DMS79 treated with DMSO at 0.1 percent for 48 hours (cell line): Measurements from ENCODE around the gene WNT6.
"Not testable (repeated sequence)": the region's sequence is repeated elsewhere in the genome, so short reads cannot be mapped to it uniquely, and the experiment has no call there.

Experiments
- DNase-seq: peaks from one replicate; lab custom pipeline; 2025; lab: John Stamatoyannopoulos, UW

The WNT6 gene

DNA sequence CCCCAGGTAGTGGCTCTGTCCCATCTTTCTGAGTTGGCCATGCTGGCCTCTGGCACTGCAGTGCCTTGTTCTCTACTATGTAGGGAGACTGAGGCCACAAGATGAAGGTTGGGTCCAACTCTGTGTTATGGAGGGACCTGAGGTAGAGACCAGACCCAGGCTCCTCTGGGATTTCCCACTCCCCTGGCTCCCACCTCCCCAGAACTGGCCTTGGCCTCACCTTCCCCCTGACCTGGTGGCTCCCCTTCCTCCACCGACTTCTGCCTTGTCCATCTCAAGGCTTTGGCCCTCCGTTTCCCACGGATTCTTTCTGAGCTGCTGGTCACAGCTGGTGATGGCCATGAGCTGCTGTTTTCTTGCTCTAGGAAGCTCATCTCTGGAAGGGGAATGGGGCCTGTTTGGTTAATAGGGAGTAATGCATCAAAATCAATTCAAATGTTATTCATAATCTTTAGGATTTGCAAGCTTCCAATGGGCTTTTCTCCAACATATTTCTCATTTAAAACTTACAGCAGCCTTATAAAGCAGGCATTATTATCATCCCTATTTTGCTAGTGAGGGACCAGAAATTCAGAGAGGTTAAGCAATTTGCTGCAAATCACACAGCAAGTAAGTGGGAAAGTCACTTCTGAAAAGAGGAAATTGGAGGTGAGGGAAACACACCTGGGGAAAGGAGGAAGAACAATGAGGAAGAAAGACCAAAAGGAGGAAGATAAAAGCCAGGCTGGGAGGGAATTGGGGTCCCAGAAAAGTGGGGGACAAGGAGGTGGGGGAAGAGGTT is 28.9 kb upstream of the WNT6 start:
- DNase-seq = no peak

DNA sequence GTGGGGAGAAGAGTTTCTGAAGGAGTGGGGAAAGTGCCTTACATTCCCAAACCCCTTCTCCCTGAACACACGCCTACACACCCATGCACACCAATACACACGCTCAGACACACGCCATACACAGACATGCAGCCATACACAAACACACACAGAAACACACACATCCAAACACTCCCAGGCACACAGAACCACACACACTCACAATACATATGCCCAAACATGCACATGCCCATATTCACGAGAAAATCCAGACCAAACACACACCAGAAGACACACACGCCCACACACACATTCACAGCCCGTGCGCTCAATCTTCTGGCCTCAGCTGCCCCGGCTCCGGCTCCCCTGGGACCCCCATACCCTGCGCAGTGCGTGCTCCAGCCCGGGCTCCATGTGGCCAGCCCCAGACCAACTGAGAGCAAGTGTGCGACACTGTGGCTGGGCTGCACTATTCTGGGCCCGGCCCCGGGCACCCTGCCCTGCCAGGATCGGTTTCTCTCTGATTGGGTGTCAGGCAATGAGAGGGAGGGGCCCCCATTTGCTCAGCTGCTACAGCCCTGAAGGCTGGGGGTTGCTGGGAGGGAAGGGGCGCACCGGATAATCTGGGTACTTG is 28.1 kb upstream of the WNT6 start, which contains the start of gene PRKAG3:
PRKAG3 (minus strand) TSS at position 426 of the 613 bp plus-strand sequence.
- DNase-seq = no peak

DNA sequence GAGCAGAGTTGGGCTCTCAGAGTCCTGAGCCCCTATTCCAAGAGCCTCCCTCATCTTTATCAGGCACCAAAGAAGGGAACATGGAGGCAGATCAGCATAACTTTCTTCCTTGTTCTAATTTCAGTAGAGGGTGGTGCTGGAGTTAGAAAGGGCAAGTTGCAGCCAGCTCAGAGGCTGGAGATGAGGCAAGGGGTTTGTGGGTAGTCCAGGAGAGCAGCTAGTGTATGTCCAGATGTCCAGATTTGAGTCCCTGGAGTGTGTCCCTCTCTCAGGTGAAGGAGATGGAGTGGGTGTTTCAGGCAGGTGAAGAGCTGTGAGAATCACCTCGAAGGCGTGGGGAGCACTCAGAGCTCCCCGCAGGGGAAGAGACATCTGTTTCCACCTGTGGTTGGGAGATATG is 27.5 kb upstream of the WNT6 start:
- DNase-seq = no peak

DNA sequence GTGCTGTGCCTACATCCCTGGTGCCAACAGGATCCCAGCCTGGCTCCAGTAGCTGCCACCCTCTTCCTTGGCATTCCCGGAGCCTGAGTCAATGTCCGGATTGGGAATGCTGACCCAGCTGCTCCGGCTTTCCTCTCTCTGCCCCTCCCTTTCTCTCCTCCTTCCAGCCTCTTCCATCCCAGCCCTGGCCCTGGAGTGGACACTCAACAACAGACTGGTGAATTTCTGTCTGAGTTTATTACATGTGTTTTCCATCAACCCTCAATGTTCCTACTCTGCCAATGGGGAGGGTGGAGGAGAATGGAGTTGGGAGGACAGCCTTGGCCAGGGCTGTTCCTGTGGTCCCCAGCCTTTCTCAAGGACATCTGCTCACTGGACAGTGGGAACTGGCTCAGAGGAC is 27.1 kb upstream of the WNT6 start:
- DNase-seq = no peak

DNA sequence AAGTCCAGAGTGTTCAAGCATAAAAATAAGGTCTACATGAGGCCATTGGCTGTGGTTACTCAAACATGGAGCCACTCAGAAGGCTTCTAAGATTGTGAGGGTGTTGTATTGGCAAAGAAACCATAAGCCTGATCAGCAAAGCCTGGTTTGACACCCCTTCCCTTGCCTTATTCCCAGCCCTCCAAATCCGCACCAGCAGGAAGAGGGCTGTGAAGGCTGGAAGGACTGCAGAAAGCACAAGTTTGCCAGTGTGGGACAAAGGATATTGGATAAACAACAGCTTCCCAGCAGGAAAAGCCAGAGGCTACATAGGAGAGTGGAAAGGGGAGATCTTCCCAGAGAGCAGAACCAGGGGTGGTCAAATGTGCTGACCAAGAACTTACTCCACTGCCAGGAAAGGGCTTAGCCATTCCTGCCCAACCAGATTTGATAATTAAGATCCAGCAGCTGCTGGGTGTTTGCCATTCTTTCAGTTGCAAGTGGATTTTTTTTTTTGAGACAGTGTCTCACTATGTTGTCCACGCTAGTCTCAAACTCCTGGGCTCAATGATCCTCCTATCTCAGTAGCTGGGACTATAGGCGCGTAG is 26.5 kb upstream of the WNT6 start:
- DNase-seq = no peak

DNA sequence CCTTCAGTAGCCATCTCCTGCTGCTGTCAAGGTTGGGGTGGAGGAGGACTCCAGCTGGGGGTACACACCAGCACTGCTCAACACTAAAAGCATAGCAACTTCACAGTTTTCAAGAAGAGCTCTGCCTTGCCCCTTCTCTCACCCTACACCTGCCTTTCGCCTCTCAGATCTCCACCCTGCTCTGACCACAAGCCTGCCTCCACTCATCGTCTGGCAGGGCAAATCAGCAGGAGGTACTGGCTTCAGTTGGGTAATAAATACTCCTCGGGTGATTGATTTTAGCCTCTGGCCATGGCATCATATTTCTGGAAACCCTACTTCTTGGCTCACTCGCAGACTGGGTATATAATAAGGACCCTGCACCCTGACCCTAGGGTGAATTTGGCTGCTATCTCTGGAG is 24.9 kb upstream of the WNT6 start:
- DNase-seq = peak; percentile 13

DNA sequence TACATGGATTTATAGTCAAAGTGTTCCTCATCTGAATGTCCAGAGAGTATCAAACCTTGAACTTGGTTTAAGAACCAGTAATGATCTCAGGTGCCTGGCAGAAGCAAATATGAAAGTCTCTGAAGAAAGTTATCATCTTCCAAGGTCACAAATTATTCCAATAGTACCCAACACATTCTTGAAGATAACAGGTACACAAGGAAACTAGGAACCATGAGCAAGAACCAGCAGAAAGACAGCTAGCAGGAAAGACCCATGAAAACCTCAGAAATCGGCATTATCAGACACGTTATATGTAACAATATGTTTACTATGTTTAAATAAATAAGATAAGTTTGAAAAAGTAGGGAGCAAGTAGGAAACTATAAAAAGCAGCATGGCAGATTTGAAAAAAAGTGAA is 22.1 kb upstream of the WNT6 start:
- DNase-seq = no peak

DNA sequence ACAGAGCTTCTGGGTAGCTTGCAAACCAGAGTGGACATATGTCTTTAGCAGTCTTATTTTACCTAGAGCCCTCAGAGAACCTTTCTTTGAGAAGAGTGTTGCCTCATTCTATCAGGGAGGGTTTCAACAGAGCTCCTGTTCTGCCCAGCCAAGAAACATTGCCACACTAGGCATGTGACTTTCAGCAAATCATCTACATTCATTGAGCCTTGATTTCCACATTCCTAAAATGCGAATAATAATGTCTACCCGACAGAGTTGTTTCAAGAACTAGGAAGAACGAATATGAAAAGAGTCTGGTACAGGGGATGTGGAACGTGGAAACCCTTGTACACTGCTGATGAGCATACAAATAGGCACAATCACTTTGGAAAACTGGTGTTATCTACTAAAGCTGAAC is 20.2 kb upstream of the WNT6 start:
- no peak for DNase-seq

DNA sequence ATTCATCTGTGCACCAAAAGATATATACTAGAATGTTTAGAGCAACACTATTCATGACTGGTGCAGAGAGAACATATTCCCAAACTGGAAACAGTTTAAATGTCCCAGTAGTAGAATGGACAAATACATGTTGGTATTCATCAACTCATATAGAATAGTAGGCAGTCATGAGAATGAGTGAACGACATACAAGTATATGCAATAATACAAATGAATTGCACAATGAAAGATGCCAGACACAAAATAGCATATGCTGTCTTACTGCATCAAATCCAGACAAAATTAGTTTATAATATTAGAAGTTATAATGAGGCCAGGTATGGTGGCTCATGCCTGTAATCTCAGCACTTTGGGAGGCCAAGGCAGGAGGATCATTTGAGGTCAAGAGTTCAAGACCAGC is 19.7 kb upstream of the WNT6 start:
- DNase-seq = no peak

DNA sequence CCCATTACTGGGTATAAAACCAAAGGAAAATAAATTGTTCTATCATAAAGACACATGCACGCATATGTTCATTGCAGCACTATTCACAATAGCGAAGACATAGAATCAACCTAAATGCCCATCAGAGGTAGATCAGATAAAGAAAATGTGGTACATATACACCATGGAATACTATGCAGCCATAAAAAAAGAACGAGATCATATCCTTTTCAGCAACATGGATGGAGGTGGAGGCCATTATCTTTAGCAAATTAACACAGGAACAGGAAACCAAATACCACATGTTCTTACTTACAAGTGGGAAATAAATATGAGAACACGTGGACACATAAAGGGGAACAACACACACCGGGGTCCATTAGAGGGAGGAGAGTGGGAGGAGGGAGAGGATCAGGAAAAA is 15.3 kb upstream of the WNT6 start:
- not testable (repeated sequence) for DNase-seq

DNA sequence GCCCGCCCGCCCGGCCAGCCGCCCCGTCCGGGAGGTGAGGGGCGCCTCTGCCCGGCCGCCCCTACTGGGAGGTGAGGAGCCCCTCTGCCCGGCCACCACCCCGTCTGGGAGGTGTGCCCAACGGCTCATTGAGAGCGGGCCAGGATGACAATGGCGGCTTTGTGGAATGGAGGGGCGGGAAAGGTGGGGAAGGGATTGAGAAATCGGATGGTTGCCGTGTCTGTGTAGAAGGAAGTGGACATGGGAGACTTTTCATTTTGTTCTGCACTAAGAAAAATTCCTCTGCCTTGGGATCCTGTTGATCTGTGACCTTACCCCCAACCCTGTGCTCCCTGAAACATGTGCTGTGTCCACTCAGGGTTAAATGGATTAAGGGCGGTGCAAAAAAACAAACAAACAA is 12.6 kb upstream of the WNT6 start:
- not testable (repeated sequence) for DNase-seq

DNA sequence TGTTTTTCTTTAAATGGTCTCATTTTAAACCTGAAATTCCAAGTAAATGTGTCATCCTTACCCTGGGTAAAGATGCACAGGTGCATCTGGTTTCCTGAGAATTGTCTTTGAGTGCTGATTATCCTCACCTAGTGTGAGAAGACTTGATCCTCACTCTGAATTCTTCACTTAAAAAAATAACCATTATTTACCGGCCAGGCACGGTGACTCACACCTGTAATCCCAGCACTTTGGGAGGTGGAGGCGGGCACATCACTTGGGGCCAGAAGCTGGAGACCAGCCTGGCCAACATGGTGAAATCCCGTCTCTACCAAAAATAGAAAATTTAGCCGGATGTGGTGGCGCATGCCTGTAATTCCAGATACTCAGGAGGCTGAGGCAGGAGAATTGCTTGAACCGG is 9.9 kb upstream of the WNT6 start:
- no peak for DNase-seq

DNA sequence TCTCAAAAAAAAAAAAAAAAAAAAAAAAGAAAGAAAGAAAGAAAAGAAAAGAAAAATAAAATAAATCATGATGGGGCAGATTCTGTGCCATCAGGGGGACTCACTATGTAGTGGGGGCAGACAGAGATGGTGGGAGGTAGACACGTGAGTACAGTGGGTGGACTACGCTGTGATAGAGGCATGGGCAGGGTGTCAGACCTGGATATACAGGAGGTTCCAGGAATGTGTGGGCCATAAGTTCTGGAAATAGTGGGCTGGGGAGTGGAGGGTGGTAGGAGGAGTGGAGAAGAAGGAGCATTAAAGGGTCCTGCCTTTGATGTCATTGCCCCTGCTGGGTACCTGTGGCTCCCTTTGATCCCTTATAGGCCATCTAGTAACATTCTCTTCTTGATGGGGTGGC is 8.8 kb upstream of the WNT6 start:
- DNase-seq = no peak

DNA sequence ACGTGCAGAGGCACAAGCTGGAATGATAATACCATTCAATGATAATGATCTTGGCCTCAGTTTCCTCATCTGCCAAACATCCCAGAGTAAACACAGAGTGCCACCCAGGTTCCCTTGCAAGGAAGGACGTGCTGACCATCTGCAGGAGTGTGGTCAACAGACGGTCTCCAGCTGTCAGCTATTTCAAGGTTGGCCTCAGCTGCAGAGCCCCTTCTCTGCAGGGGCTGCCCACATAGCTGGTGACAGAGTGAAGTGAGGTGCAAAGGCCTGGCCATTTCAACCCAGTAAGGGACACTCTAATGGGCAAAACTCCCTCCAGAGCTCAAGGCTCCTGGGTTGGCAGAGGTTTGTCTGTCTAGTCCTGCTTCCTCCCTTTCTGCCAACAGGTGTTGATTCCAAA is 8.3 kb upstream of the WNT6 start:
- DNase-seq = no peak

DNA sequence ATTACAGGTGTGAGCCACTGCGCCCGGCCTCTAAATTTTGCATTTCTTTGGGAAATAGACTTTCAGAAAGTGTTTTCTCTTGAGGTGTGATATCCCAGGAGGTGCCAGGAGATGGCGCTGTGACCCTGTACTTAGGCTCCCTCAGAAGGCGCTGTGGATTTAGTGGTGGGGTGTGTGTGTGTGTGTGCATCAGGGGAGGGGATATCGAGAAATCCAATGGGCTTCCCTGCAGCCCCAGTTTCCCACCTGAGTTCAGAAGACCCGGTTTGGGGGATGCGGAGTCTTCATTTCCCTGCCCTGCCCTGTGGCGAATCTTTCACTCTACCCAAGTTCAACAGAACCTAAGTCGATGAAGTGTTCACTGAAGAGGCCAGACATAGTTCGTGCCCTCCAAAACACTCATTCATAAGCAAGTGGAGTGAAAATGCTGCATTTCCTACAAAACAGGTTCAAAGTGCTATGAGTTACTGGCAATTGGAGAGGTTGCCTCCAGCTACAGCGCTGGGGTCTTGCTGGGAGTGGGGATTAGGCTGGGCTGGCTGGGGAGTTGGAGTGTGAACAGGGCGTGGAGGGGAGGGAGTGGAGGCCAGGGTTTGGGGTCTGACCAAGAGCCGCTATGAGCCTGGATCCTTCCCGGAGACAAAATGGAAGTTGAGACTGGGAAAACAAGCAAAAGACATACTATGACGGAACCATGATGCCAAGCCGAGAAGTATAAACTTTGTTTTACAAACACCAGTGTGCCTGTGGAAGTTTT is 6.5 kb upstream of the WNT6 start:
- DNase-seq = peak; percentile 61

DNA sequence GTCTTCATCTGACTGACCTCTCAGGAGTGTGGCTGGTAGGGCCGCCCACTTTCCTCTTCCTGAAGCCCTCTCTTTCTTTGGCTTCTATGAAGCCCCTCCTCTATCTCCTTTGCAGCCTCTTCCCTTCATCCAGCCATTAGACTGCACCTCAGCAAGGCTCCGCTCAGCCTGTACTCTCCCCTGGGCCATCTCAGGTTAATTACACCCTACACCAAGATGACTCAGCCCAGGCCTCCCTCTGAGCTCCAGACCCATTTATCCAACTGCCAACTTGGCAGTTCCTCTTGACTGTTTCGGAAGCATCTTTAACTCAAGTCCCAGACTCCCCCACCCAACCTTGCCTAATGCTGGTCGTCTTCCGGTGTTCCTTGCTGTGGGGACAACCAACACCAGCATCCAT is 5.8 kb upstream of the WNT6 start:
- DNase-seq = no peak

DNA sequence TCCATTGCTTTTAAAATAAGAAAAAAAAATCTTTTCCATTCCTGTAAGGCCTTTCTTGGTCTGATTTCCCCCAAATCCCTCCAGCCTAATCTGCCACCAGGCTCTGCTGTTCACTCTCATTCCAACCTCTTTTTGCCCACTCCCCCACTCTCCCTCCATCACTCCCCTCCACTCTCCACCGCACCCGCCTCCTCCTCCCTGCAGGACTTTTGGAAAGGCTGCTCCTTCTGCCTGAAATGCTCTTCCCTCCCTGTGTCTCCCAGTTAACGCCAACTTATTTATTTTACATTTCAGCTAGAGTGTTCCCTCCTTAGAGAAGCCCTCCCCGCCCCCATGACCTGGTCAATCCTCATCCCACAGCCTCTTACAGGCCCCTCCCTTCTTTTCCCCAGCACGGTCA is 4.7 kb upstream of the WNT6 start:
- DNase-seq = no peak

DNA sequence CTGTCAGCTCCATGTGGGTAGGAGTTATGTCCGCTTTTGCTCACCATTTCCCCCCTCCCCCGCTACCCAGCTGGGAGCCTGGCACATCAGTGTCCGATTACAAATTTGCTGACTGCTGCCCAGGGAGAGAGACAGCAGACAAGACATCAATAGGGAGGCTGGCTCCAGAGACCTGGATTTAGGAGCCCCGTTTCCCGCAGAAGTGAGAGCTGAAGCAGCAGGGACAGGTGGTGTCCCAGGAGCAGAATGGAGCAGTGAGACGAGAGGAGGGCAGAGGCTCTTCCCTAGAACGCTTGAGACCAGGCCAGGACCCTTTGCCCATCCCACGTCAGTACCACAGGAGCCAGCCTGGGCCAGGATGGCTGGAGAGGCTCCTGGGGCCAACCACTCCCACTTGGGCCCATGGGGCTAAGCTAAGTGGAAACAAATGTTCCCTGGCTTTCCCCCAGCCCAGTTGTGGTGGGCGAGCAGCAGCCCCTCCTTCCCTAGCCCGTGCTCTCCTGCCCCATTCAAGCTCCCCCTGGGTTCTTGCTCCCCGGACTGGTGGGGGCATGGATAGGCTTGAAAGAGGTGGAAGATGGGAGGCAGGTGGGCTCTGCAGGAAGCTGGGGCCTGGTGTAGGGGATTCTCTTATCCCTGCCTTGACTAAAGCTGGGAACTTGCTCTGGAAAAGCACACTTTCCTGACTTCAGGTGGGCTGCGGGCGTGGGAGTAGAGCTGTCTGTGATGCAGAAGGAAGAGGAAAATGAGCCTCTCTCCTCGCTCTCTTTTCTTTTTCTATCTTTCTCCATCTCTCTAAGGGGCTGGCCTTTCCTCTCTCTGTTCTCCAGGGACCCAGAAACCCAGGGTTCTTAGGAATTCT is 4.1 kb upstream of the WNT6 start:
- DNase-seq = no peak

DNA sequence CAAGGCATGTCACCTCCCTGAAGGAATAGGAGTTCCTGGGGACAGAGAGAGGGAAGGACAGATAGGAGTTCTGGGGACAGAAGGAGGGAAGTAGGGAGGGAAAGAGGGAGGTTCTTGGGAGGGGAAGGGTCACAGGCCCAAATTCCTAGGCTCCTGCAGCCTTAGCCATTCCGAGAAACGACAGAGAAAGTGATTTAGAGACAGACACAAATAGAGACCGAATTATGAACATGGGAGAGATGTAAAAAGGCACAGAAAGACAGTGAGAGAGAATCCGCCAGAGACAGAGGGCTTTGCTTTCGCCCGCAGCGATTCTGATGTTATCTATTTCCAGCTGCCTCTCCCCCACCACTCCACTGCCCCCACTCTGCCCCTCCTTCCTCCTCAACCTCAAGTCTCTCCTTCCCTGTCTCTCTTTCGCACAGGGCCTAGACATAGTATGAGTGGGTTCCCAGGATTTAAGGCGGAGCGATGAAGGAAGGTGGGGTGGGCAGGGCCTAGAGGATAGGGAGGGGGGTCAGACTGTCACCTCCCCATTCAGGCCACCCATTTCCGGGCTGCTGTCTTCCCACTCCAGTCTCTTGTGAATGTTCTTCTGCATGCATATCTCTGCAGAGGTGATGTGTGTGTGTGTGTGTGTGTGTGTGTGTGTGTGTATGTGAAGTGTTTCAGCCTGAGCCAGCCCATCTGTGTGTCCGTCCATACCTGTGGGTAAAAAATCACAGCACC is 3.3 kb upstream of the WNT6 start:
- DNase-seq = no peak

DNA sequence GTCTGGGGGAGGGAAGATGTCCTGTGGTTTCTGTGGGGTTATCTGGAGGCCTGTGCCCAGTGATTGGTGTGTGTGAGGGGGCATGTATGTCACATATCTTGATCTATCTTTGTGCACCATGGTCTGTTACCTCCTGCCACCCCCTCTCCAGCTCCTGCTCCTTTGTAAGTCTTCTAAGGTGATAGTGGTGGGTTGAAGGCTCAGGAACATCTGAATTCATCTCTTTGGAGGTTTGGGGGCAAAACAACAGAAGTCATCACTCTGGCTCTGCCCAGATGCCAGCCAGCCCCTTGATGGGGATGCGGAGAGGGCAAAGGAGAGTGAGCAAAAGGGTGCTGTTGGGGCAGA is 2.7 kb upstream of the WNT6 start:
- no peak for DNase-seq
